ENCODE measurements around the gene FGD4.

FGD4 gene

GRCh38 chr12:32483499-32483898 is 84.1 kb downstream of the FGD4 start:
- H3K4me3 ChIP-seq (ENCODE audit: low read depth, low read length), result no peak overlapping the region
- TF ChIP-seq CTCF (IDR thresholded peaks at IDR 0.05; ENCODE audit: control insufficient read depth, extremely low read depth, insufficient read depth), result no peak
- no peak for DNase-seq (ENCODE audit: low read depth)

- no peak for TF ChIP-seq CTCF (IDR thresholded peaks at IDR 0.05; ENCODE audit: control insufficient read depth, extremely low read depth, insufficient read depth)
- H3K4me3 ChIP-seq (ENCODE audit: low read depth, low read length), result no peak overlapping the region
- DNase-seq (ENCODE audit: low read depth), result no peak
Measured at GRCh38 chr12:32483993-32484392, 84.6 kb downstream of the FGD4 start.

GRCh38 chr12:32486158-32486557 is 86.8 kb downstream of the FGD4 start:
- DNase-seq (ENCODE audit: low read depth), result no peak
- H3K4me3 ChIP-seq (ENCODE audit: low read depth, low read length), result no peak overlapping the region
- no peak for TF ChIP-seq CTCF (IDR thresholded peaks at IDR 0.05; ENCODE audit: control insufficient read depth, extremely low read depth, insufficient read depth)

GRCh38 chr12:32488132-32488531 is 88.8 kb downstream of the FGD4 start:
- DNase-seq (ENCODE audit: low read depth), result no peak
- no peak for TF ChIP-seq CTCF (IDR thresholded peaks at IDR 0.05; ENCODE audit: control insufficient read depth, extremely low read depth, insufficient read depth)
- no peak overlapping the region for H3K4me3 ChIP-seq (ENCODE audit: low read depth, low read length)

GRCh38 chr12:32489070-32489469 is 89.7 kb downstream of the FGD4 start:
- no peak for TF ChIP-seq CTCF (IDR thresholded peaks at IDR 0.05; ENCODE audit: control insufficient read depth, extremely low read depth, insufficient read depth)
- H3K4me3 ChIP-seq (ENCODE audit: low read depth, low read length), result no peak overlapping the region
- no peak for DNase-seq (ENCODE audit: low read depth)

- no peak overlapping the region for H3K4me3 ChIP-seq (ENCODE audit: low read depth, low read length)
- no peak for DNase-seq (ENCODE audit: low read depth)
- no peak for TF ChIP-seq CTCF (IDR thresholded peaks at IDR 0.05; ENCODE audit: control insufficient read depth, extremely low read depth, insufficient read depth)
Measured at GRCh38 chr12:32490801-32491200, 91.4 kb downstream of the FGD4 start.

GRCh38 chr12:32493282-32493681 is 93.9 kb downstream of the FGD4 start:
- DNase-seq (ENCODE audit: low read depth), result no peak
- no peak for TF ChIP-seq CTCF (IDR thresholded peaks at IDR 0.05; ENCODE audit: control insufficient read depth, extremely low read depth, insufficient read depth)
- H3K4me3 ChIP-seq (ENCODE audit: low read depth, low read length), result no peak overlapping the region
